ENCODE data around the gene PLOD1.

GRCh38 chr1:11886986-11887665 is 47.4 kb upstream of the PLOD1 start:
- TF ChIP-seq POLR2AphosphoS5 (IDR thresholded peaks at IDR 0.05; ENCODE audit: low read depth, low read length) (no peak), TAF1 (IDR thresholded peaks at IDR 0.05; ENCODE audit: borderline replicate concordance, insufficient read depth, low read length) (no peak)

Measured in PFSK-1 (cell line).